NCI-H2196 (cell line): ENCODE data around the gene CCDC88C.

Experiments
- DNase-seq: peaks from one replicate; lab custom pipeline; 2025; ENCODE audit not compliant: unreplicated experiment; lab: John Stamatoyannopoulos, UW

CCDC88C gene

GRCh38 chr14:91313852-91314251, 103.8 kb downstream of the CCDC88C start:
- no peak for DNase-seq

GRCh38 chr14:91313154-91313850, 104.3 kb downstream of the CCDC88C start:
- no peak for DNase-seq

- DNase-seq, result no peak
Observed at GRCh38 chr14:91311284-91311662, 106.3 kb downstream of the CCDC88C start.

- no peak for DNase-seq
Observed at GRCh38 chr14:91310606-91311283, 106.9 kb downstream of the CCDC88C start.

- DNase-seq, result no peak
Observed at GRCh38 chr14:91309756-91310280, 107.8 kb downstream of the CCDC88C start.

GRCh38 chr14:91308337-91308736, 109.3 kb downstream of the CCDC88C start:
- DNase-seq, result no peak

- no peak for DNase-seq
Observed at GRCh38 chr14:91307652-91308051, 110.0 kb downstream of the CCDC88C start.

- no peak for DNase-seq
Observed at GRCh38 chr14:91307046-91307445, 110.6 kb downstream of the CCDC88C start.

GRCh38 chr14:91306547-91306946, 111.1 kb downstream of the CCDC88C start:
- no peak for DNase-seq

GRCh38 chr14:91305650-91306431, 111.8 kb downstream of the CCDC88C start:
- DNase-seq, result no peak

- no peak for DNase-seq
Observed at GRCh38 chr14:91303924-91304229, 113.7 kb downstream of the CCDC88C start.

GRCh38 chr14:91303091-91303923, 114.3 kb downstream of the CCDC88C start:
- DNase-seq, result no peak

GRCh38 chr14:91302391-91302790, 115.2 kb downstream of the CCDC88C start:
- DNase-seq, result no peak

- DNase-seq, result no peak
Observed at GRCh38 chr14:91300957-91301356, 116.7 kb downstream of the CCDC88C start.

- DNase-seq, result no peak
Observed at GRCh38 chr14:91300283-91300895, 117.2 kb downstream of the CCDC88C start.

- DNase-seq, result peak; percentile 5
Observed at GRCh38 chr14:91299121-91300115, 118.2 kb downstream of the CCDC88C start.

- no peak for DNase-seq
Observed at GRCh38 chr14:91298576-91298975, 119.0 kb downstream of the CCDC88C start.

- no peak for DNase-seq
Observed at GRCh38 chr14:91297081-91297711, 120.4 kb downstream of the CCDC88C start.
